OCI-LY1 (cell line): ENCODE data around the gene C9orf40.

Source experiments
- CTCF ChIP-seq: fragments of 200-600 bp; sonication (generic), shearing (Covaris generic); IDR thresholded peaks from 2 replicates; pipeline ENCODE4 v1.5.1; 2017; ENCODE audit warnings: mild to moderate bottlenecking, antibody characterized with exemption, low read length, moderate library complexity, mixed read lengths
- EZH2 ChIP-seq: fragments of 200-600 bp; sonication (generic), shearing (Covaris generic); IDR thresholded peaks from 2 replicates; pipeline ENCODE4 v1.8.0; 2017; ENCODE audit warnings: borderline replicate concordance, mixed run types, mild to moderate bottlenecking, antibody characterized with exemption, low read length, moderate library complexity, mixed read lengths

DNA sequence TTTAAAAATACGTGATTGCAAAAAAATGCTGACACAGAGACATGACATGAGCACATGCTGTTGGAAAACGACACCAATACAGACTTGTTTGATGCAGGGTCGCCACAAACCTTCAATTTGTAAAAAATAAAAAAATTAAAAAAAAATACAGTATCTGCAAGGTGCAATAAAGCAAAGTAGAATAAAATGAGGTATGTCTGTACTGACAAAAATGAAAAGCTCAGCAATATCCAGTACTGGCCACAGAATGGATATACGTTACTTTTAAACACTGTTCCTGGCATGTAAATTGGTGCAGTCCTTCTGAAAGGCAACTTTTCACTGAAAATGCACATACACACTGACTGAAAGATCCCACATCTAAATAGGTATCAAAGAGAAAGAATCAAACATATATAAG is 27.1 kb upstream of the C9orf40 start:
- TF ChIP-seq CTCF (no peak), EZH2 (no peak)
